ENCODE data around the gene KLHL1.

Gene KLHL1

DNA sequence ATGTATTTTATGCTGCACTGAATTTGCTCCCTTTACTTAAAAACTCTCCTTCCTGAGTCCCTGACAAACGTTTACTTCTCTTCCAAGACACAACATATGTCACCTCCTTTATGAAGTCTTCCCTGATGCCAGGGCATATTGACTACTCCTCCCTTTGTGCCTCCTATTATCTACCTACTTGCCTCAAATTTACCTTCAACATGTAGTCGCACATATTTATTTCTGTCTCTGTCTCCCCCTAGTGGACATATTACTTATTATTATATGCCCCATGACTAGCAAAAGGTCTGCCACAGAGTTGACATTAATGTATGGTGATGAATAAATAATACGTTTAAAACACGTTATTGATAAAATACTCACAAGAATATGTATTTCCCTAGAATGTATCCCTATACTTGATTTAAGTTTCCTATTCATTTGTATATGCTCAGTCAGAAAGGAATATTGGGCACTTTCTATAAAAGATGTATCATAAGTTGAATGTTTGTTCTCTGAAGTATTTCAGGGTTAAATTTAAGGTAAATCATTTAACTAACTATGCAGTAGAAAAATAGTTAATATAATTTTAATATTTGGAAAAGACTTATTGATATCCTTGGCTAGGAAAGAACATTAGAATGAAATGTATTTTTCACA, 250.9 kb downstream of the KLHL1 start:
- peak; percentile 11 to 57 for DNase-seq

DNA sequence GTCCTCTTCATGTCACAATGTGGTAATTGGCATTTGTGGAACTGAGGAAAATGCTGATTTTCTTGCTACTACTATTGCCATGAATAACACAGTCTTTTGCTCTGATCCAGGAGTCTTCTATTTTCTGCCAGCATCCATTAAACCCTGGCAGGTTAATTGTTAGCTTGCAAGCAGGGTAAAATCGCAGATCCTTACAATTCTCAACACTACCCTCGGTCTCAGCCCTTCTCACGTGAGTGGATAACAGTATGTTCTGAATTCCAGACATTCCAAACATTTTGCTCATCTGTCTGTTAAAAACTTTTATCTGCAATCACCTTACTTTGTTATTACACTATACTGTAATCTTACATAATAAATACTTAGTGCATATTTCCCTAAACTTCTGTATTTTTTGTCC, 251.9 kb downstream of the KLHL1 start:
- DNase-seq, result no peak

- no peak for DNase-seq
Observed at GRCh38 chr13:69828527-69828926, 279.7 kb downstream of the KLHL1 start.

DNA sequence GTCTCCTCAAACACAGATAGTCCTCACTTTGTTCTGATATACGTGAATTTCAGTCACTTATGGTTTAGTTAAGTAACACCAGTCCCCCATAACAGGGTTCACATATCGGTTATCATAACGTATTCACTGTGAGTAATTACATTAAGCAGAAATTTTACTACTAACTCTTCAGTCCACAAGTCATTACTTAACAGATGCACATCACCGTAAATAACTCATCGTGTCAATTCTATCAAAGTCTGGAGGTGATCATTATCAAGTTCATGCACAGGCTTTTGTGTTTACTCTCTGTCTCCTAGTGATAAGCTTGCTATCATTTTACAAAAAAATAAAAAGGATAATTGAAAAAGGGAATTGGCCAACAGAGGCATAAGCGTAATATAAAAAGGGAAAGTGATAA, 288.1 kb downstream of the KLHL1 start:
- DNase-seq, result no peak

DNA sequence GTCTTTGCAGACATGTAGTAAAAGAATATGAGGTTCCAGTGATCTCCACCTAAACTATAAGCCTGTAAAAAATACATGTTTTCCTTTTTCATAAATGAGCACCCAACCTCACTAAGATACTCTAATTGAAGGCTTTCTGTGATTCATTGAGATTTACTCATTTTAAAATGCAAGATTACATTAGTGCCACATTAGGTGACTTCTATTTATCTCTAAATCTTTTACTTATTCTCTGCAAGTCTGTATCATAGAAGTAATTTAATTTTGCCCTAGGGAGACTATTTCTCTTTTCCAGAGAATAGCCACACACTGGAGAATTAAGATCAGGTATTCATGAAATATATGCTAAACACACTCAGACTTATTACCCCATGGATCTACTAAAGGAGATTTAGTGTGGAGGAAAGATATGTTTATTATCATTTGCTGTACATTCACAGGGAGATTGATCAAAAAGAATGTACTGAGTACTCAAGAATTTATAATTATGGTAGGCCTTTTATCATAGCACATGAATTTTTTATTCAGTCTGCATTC, 290.9 kb downstream of the KLHL1 start:
- DNase-seq, result no peak

GRCh38 chr13:69809152-69809551, 299.1 kb downstream of the KLHL1 start:
- no peak for DNase-seq

GRCh38 chr13:69796256-69796655, 312.0 kb downstream of the KLHL1 start:
- DNase-seq, result no peak

DNA sequence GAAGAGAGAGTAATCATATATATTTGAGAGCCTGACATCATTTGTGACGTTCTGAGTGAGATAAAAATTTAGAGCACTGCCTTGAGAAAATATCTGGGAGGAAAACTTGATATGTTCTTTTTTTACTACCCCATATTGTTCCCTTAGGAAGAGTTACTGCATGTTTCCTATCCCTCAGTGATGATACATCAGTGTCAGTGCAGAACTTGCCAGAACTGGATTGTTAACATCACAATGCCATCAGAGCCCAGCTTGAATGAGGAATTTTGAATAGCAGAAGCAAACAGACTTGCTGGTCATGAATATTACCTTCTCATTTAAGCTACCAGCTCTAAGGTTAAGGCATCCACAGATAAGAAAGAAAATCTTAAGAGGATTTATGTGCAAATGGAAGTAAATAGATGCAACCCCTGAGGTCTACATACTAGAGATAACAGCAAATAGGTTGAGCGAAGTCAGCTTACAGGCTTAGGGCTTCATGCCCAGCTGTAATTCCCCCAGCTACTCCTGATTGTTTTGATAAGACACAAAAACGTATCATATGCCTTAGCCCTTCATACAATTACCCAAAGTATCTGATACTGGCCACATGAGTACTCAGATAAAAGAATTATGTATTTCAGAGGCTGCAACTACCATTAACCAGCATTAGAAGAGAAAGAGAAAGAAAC, 314.3 kb downstream of the KLHL1 start:
- no peak for DNase-seq

GRCh38 chr13:69776937-69777336, 331.3 kb downstream of the KLHL1 start:
- no peak for DNase-seq

GRCh38 chr13:69769608-69770007, 338.6 kb downstream of the KLHL1 start:
- DNase-seq, result no peak

GRCh38 chr13:69761581-69761980, 346.7 kb downstream of the KLHL1 start:
- DNase-seq, result no peak

DNA sequence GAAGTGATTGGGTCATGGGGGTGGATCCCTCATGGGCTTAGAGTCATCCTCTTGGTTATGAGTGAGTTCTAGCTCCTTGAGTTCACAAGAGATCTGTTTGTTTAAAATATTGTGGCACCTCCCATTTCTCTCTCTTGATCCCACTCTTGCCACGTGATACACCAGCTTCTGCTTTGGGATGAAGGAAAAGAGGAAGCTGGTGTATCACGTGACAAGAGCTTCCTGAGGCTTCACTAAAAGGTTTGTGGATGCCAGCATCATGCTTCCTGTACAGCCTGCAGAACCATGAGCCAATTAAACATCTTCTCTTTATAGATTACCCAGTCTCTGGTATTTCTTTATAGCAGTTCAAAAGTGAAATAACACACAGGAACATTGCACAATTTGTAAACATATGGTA, 353.2 kb downstream of the KLHL1 start:
- no peak for DNase-seq

- no peak for DNase-seq
Observed at GRCh38 chr13:69751259-69751658, 357.0 kb downstream of the KLHL1 start.

DNA sequence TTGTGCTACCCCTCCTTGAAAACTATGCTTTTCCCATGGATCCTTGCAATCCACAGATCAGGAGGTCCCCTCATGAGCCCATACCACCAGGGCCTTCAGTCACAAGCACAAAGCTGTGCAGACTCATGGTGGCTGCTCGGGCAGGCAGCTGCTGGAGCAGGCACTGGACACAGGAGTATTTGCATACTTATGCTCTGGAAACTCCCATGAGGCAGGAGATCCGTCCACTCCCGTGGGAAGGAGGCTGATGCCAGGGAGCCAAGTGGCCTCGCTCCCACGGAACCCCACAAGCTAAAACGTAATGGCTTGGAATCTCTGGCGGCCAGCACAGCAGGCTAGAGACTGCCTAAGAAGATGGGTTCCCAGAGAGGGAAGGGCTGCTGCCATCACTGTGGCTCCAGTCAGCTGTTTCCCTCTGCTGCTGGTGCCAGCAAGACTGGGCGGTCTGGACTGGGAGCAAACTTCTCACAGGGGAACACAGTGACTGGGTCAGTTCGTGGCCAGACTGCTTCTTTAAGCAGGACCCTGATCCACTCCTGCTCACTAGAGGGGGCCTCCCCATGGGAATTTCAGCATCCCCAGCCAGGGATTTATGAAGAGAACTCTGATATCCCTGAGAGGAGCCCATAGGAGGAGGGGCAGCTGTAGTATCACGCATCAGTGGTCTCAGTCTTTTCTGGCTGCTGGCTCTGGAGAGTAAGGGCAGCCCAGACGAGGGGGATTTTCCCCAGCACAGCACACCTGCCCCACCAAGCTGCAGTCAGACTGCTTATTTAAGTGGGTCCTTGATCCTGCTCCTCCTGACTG, 370.9 kb downstream of the KLHL1 start:
- DNase-seq, result no peak

GRCh38 chr13:69721631-69722030, 386.6 kb downstream of the KLHL1 start:
- no peak for DNase-seq

DNA sequence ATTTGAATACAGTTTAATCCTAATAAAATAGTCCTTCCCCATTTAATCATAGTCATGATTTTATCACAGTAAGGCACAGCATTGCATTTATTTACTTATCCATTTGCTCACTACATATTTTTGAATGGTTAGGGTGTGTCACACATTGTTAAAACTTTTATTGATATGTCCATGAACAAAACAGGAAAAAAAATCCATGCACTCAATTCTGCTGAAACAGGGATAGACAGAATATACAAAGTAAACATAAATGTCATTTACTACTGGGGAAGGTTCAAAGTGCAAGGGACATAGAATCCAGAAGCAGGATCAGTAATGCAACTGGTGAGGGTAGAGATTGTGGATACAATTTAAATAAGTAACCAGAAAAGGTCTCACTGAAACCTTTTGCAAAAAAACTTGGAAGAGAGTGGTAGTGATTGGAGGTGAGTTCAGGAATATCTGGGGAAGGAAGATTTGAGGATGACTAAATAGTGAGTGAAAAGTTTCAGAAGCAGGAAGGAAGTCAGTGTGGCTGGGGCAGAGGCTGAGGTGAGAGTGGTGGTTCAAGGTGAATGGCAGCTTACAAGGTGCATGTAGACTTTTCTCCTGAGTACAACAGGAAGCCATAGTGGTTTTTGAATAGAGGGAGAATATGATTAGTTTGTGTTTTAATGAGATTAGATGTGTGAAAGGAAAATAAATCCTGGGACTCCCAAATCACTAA, 387.8 kb downstream of the KLHL1 start:
- DNase-seq, result no peak

- no peak for DNase-seq
Observed at GRCh38 chr13:69706807-69707206, 401.4 kb downstream of the KLHL1 start.

DNA sequence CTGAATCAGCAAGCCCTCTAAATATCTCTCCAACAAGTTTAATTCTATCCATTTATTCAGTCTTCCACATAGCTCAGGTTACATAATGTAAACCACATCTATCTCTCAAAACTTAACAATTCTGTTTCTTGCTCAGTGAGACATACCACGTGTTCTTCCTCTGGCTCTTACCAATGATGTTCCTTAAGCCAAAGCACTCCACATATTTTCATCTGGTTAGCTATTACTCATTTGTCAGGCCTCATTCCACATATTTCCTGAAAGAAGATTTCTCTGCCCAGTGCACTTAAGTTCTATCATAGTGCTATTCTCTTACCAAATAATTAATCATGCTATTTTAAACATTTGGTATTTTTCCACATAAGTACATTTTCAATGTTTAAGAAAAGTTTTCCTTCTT, 403.9 kb downstream of the KLHL1 start:
- no peak for DNase-seq

DNA sequence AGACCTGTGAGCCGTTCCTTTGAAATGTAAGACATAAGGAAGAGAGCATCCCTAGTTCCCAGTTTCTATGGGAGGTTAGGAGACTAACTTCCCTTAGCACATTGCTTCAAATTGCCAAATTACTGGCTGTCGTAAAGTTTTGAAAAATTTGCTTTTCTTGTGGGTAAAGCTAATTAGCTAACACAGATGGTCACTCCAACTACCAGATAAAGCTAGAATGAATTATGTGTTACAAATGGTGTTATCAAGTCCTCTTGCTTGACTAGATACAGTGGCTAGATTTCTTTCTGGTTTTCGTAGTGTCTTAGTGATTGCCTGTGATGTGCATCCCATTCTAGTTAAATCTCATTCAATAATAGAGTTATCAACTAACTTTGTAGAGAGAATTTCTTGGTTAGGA, 417.3 kb downstream of the KLHL1 start:
- no peak for DNase-seq

DNA sequence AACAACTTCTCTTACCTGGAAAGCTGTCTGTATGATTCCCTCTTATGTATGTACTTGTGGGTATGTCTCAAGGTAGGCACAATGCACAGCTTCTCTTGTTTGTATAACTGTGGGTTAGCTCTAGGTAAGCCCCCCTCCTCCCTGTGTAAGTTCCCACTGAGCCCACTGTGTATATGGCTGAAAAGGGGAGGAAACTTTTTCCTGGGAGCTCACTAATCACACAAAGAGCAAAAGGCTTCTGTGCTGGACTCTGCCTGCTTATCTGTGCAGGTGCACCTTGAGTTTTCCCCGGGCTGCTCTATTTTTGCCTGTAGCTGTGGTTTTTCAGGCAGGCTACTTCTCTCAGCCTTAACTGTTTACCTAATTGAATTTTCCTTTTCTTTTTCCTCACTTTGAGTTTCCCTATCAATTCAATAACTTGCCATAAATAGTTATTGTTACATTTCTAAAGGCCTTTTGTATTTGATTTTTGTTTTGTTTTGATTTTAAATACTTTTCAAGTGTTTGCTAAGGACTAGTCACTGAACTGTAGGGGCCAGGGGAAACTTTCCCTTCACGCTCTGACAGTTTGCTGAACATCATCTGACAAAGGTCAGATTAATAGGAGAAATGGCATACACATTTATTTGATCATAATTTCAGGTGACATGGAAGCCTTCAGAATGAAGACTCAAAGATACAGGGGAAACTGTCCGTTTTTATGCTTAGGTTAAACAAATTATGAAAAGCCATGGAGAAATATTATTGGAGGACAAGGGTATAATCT, 424.1 kb downstream of the KLHL1 start:
- no peak for DNase-seq

- no peak for DNase-seq
Observed at GRCh38 chr13:69681722-69682121, 426.5 kb downstream of the KLHL1 start.

DNA sequence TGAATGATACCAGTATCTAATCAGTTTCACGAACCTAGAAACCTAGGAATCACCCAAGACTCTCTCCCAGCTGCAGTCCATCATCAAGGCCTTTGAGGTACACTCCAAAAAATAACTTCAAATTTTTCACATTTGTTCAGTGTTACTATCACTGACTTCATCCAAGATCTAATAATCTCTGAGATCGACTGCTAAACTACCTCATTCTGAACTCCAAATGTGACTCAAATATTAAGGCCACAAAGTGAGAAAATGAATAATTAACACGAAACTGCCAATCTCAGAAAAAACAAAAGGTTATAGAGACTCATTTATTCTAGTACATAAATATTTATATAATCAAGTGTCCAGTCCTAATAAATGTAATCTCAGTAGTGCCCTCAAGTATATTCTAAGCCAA, 430.9 kb downstream of the KLHL1 start:
- no peak for DNase-seq
